Measurements from ENCODE around the gene DDIT4.
"Not testable (repeated sequence)": the region's sequence is repeated elsewhere in the genome, so short reads cannot be mapped to it uniquely, and the experiment has no call there.

DNA sequence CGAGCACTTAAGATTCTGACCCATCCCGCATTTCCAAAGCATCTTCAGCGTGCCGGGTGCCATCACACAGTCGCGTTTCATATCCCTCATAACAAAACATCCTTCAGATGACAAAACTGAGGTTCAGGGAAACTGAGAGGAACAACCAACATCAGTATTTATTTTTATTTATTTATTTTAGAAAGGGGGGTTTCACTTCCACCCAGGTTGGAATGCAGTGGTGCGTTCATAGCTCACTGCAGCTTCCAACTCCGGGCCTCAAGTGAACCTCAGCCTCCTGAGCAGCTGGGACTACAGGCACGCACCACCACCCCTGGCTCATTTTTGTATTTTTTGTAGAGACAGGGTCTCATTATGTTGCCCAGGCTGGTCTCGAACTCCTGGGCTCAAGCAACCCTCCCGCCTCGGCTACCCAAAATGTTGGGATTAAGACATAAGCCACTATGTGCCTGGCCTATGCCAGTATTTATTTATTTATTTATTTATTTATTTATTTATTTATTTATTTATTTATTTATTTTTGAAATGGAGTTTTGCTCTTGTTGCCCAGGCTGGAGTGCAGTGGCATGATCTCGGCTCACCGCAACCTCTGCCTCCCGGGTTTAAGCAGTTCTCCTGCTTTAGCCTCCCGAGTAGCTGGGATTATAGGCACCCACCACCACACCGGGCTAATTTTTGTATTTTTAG is 24.4 kb upstream of the DDIT4 start:
- not testable (repeated sequence) for TF ChIP-seq POLR2A (IDR thresholded peaks at IDR 0.05; ENCODE audit: extremely low read depth, insufficient read length); MYC (IDR thresholded peaks at IDR 0.05; ENCODE audit: low read depth, low read length)
- TF ChIP-seq, protein P1, sequence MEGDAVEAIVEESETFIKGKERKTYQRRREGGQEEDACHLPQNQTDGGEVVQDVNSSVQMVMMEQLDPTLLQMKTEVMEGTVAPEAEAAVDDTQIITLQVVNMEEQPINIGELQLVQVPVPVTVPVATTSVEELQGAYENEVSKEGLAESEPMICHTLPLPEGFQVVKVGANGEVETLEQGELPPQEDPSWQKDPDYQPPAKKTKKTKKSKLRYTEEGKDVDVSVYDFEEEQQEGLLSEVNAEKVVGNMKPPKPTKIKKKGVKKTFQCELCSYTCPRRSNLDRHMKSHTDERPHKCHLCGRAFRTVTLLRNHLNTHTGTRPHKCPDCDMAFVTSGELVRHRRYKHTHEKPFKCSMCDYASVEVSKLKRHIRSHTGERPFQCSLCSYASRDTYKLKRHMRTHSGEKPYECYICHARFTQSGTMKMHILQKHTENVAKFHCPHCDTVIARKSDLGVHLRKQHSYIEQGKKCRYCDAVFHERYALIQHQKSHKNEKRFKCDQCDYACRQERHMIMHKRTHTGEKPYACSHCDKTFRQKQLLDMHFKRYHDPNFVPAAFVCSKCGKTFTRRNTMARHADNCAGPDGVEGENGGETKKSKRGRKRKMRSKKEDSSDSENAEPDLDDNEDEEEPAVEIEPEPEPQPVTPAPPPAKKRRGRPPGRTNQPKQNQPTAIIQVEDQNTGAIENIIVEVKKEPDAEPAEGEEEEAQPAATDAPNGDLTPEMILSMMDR (IDR thresholded peaks at IDR 0.05; ENCODE audit: low read depth, low read length) = not testable (repeated sequence)

Data from NB4 (cell line).